Measurements from ENCODE around the gene SYNDIG1.

The SYNDIG1 gene

GRCh38 chr20:24701668-24702067 is 232.2 kb downstream of the SYNDIG1 start:
- DNase-seq (ENCODE audit: extremely low read depth in 1 of 2, low read depth in 1 of 2): no peak

GRCh38 chr20:24702501-24703283 is 233.3 kb downstream of the SYNDIG1 start:
- no peak for DNase-seq (ENCODE audit: extremely low read depth in 1 of 2, low read depth in 1 of 2)

GRCh38 chr20:24703284-24703610 is 233.8 kb downstream of the SYNDIG1 start:
- DNase-seq (ENCODE audit: extremely low read depth in 1 of 2, low read depth in 1 of 2): no peak

GRCh38 chr20:24704899-24705298 is 235.5 kb downstream of the SYNDIG1 start:
- no peak for DNase-seq (ENCODE audit: extremely low read depth in 1 of 2, low read depth in 1 of 2)

GRCh38 chr20:24705486-24705885 is 236.1 kb downstream of the SYNDIG1 start:
- DNase-seq (ENCODE audit: extremely low read depth in 1 of 2, low read depth in 1 of 2): no peak

- DNase-seq (ENCODE audit: extremely low read depth in 1 of 2, low read depth in 1 of 2): no peak
Observed at GRCh38 chr20:24708411-24709295, 239.2 kb downstream of the SYNDIG1 start.
